ENCODE measurements around the gene COL5A3. TPM values are rescaled to one million over a fixed set of nuclear protein-coding genes. Genes with fewer than 3 reads are reported as not detected.

Gene COL5A3
- total and polyA plus RNA-seq, 2 of the 13 experiments (the other 11 are each of a cell fraction or from before 2014, with no cell fraction given) = 0.02 TPM; not detected in 1

DNA sequence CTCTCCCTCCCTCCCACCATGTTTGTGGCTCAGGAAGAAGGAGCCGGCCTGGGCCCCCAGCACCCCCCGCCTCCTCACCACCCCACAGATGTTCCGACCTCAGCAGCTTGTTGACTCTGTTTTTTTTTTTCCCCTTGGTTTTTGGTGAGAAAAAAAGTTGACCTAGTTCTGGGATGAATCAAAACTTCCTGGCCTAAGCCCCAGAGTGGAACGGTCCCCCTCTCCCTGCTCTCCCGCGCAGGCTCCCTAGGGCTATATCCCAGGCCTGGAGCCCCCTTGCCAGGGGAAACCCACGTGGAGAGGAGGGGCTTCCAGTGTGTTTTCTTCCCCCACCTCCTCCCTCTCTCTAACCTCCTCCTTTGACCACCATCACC lies 4.0 kb downstream of the COL5A3 start (continued):
- TF ChIP-seq ZNF260 (CRISPR knock-in tag; IDR thresholded peaks at IDR 0.05; ENCODE audit: borderline replicate concordance, low read depth) (no peak), ZSCAN31 (CRISPR knock-in tag; IDR thresholded peaks at IDR 0.05; ENCODE audit: low read depth) (no peak)
- TF ChIP-seq, protein P1, sequence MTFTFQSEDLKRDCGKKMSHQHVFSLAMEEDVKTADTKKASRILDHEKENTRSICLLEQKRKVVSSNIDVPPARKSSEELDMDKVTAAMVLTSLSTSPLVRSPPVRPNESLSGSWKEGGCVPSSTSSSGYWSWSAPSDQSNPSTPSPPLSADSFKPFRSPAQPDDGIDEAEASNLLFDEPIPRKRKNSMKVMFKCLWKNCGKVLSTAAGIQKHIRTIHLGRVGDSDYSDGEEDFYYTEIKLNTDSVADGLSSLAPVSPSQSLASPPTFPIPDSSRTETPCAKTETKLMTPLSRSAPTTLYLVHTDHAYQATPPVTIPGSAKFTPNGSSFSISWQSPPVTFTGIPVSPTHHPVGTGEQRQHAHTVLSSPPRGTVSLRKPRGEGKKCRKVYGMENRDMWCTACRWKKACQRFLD (CRISPR knock-in tag; IDR thresholded peaks at IDR 0.05; ENCODE audit: borderline replicate concordance) = no peak

DNA sequence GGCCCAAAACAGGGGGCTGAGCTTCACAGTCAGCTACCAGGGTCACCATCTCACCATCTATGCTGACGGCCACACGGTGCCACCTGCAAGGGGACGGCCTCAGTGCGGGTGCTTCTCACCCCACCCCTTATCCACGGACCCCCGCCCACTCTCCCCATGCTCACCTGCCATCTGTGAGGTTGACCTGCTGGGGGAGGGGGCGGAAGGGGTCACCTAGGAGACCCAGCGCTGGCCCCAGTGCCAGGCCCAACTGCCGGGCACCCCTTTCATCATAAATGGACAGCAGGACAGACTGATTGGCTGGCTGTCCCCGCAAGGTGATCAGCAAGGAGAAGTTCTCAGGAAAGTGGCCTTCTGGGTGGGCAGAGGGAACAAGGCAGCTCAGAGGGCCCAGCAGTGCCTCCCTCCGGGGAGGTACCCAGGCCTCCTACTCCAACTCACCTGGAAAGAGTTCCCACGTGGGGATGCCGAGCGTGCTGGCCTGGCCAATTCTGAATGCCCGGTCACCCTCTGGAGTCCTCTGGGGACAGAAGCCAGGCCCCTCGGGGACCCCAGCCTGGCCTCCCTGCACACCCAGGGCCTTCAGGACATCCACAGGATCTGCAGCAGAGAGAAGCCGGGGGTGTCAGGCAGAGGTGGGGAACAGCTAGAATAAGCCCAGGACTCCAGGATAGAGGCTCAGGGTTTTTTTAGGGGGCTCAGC lies 4.5 kb downstream of the COL5A3 start:
- no peaks in the 10 kb centered on the region for H3K9me3 ChIP-seq (ENCODE audit: low read length)
- peaks cover 12% of the 10 kb centered on the region for H3K4me1 ChIP-seq (ENCODE audit: insufficient read depth, low read length)
- 0 out of 2 replicates have a peak, but pooled peaks cover 2% of the 10 kb centered on the region for H4K20me1 ChIP-seq (ENCODE audit: insufficient read depth, low read length)
- H3K36me3 ChIP-seq (replicated peaks in 1 of 2; ENCODE audit: control insufficient read depth in 1 of 2, insufficient read depth in 2 of 2, low read length in 2 of 2) = no peaks in the 10 kb centered on the region
- no peak overlapping the region for H3K9ac ChIP-seq (ENCODE audit: insufficient read depth, low read depth, low read length)
- no peak for ATAC-seq
- H3K27me3 ChIP-seq (ENCODE audit: control insufficient read depth in 1 of 2, insufficient read depth in 2 of 2, low read length in 2 of 2) = peaks cover 0 to 26% of the 10 kb centered on the region in 2 experiments
- H3K4me3 ChIP-seq (replicated peaks in 1 of 3; ENCODE audit: insufficient read depth in 1 of 3, low read depth in 2 of 3, low read length in 3 of 3) = no peak overlapping the region
- no peak for FAIRE-seq
- POLR2A ChIA-PET = no interaction called here
- no peak for DNase-seq (ENCODE audit: low spot score)
- in situ Hi-C loops (cut with HindIII; ENCODE audit: extremely low pct_ligation_motif_present, low pct_unique_long_range_greater_than_20kb) = no loop called here
- H2AFZ ChIP-seq (ENCODE audit: low read length) = no peak overlapping the region
- TF ChIP-seq STAT5B (CRISPR knock-in tag; IDR thresholded peaks at IDR 0.05) (no peak), ZNF253 (CRISPR knock-in tag; IDR thresholded peaks at IDR 0.05; ENCODE audit: borderline replicate concordance) (no peak)
- intact Hi-C loops (cut with micrococcal nuclease; ENCODE audit: unreplicated experiment) = no loop called here
- WGBS (ENCODE audit: low lambda C conversion rate) = 15% methylated on average over 7 of the region's 17 CpGs
- H3K27ac ChIP-seq (ENCODE audit: extremely low read length, insufficient read depth, low read length) = no peak overlapping the region
- no peaks in the 10 kb centered on the region for H3K79me2 ChIP-seq (ENCODE audit: insufficient read depth, low read length)
- H3K4me2 ChIP-seq (ENCODE audit: low read depth, low read length) = no peak overlapping the region
- CTCF ChIA-PET (ENCODE audit: low intra/inter-chr PET ratio, low total read pairs) = no interaction called here
- BruUV-seq (replicated peaks) = no TSS peak
